Effector memory CD4-positive, alpha-beta T cell (primary cell): ENCODE measurements around the gene USP37.

Experiments
- DNase-seq, 3 donors: peaks; one replicate each; pipeline ENCODE4 v3.0.0-alpha.2; 2020
- H3K27ac ChIP-seq: 2 replicates; pipeline ENCODE4 v1.7.0; 2013; ENCODE audit warnings: mild to moderate bottlenecking, low read length, moderate library complexity; ENCODE audit not compliant: insufficient read depth, poor library complexity, severe bottlenecking
- H3K27me3 ChIP-seq: replicated peaks from 2 replicates; pipeline ENCODE4 v1.7.0; 2013; ENCODE audit warnings: mild to moderate bottlenecking, low read length; ENCODE audit not compliant: insufficient read depth, control insufficient read depth, poor library complexity, severe bottlenecking
- H3K36me3 ChIP-seq: 2 replicates; pipeline ENCODE4 v1.7.0; 2013; ENCODE audit warnings: mild to moderate bottlenecking, low read length, moderate library complexity; ENCODE audit not compliant: control insufficient read depth, insufficient read depth
- H3K4me1 ChIP-seq: 2 replicates; pipeline ENCODE4 v1.7.0; 2013; ENCODE audit warnings: low read length, mild to moderate bottlenecking; ENCODE audit not compliant: control insufficient read depth, insufficient read depth, poor library complexity, severe bottlenecking
- H3K4me3 ChIP-seq: 2 replicates; pipeline ENCODE4 v1.7.0; 2013; ENCODE audit warnings: low read length, low read depth, mild to moderate bottlenecking; ENCODE audit not compliant: insufficient read depth, poor library complexity, severe bottlenecking
- H3K9me3 ChIP-seq: 2 replicates; pipeline ENCODE4 v1.7.0; 2013; ENCODE audit warnings: mild to moderate bottlenecking, low read length, moderate library complexity; ENCODE audit not compliant: control insufficient read depth

Gene USP37

GRCh38 chr2:218479595-218479994 is 88.6 kb downstream of the USP37 start:
- DNase-seq: no peak
- H3K4me3 ChIP-seq: no peak overlapping the region
- H3K27me3 ChIP-seq: no peaks in the 10 kb centered on the region
- H3K36me3 ChIP-seq: peaks cover 34% of the 10 kb centered on the region
- no peaks in the 10 kb centered on the region for H3K9me3 ChIP-seq
- H3K4me1 ChIP-seq: no peaks in the 10 kb centered on the region
- H3K27ac ChIP-seq: no peak overlapping the region

GRCh38 chr2:218478544-218478943 is 89.6 kb downstream of the USP37 start:
- no peak overlapping the region for H3K4me3 ChIP-seq
- H3K27ac ChIP-seq: no peak overlapping the region
- H3K9me3 ChIP-seq: no peaks in the 10 kb centered on the region
- no peaks in the 10 kb centered on the region for H3K4me1 ChIP-seq
- H3K27me3 ChIP-seq: no peaks in the 10 kb centered on the region
- peaks cover 45% of the 10 kb centered on the region for H3K36me3 ChIP-seq
- no peak for DNase-seq

GRCh38 chr2:218477247-218477646 is 90.9 kb downstream of the USP37 start:
- H3K4me1 ChIP-seq: no peaks in the 10 kb centered on the region
- H3K9me3 ChIP-seq: no peaks in the 10 kb centered on the region
- H3K4me3 ChIP-seq: no peak overlapping the region
- DNase-seq: no peak
- H3K27me3 ChIP-seq: no peaks in the 10 kb centered on the region
- H3K36me3 ChIP-seq: peaks cover 51% of the 10 kb centered on the region
- no peak overlapping the region for H3K27ac ChIP-seq

GRCh38 chr2:218476676-218477075 is 91.5 kb downstream of the USP37 start:
- Histone ChIP-seq H3K4me1 (no peaks in the 10 kb centered on the region), H3K36me3 (peaks cover 45% of the 10 kb centered on the region), H3K27ac (no peak overlapping the region), H3K9me3 (no peaks in the 10 kb centered on the region), H3K27me3 (no peaks in the 10 kb centered on the region), H3K4me3 (no peak overlapping the region)
- no peak for DNase-seq

GRCh38 chr2:218474527-218474926 is 93.6 kb downstream of the USP37 start:
- H3K36me3 ChIP-seq: peaks cover 35% of the 10 kb centered on the region
- DNase-seq: no peak
- H3K9me3 ChIP-seq: no peaks in the 10 kb centered on the region
- H3K4me1 ChIP-seq: no peaks in the 10 kb centered on the region
- H3K27ac ChIP-seq: no peak overlapping the region
- no peak overlapping the region for H3K4me3 ChIP-seq
- H3K27me3 ChIP-seq: no peaks in the 10 kb centered on the region

GRCh38 chr2:218472988-218473387 is 95.2 kb downstream of the USP37 start:
- H3K27ac ChIP-seq: no peak overlapping the region
- no peak for DNase-seq
- H3K4me1 ChIP-seq: no peaks in the 10 kb centered on the region
- H3K27me3 ChIP-seq: no peaks in the 10 kb centered on the region
- peaks cover 23% of the 10 kb centered on the region for H3K36me3 ChIP-seq
- H3K9me3 ChIP-seq: no peaks in the 10 kb centered on the region
- no peak overlapping the region for H3K4me3 ChIP-seq

GRCh38 chr2:218471982-218472381 is 96.2 kb downstream of the USP37 start:
- H3K36me3 ChIP-seq: peaks cover 23% of the 10 kb centered on the region
- H3K9me3 ChIP-seq: no peaks in the 10 kb centered on the region
- H3K4me1 ChIP-seq: no peaks in the 10 kb centered on the region
- no peak for DNase-seq
- H3K27ac ChIP-seq: no peak overlapping the region
- H3K27me3 ChIP-seq: no peaks in the 10 kb centered on the region
- no peak overlapping the region for H3K4me3 ChIP-seq

GRCh38 chr2:218471036-218471435 is 97.1 kb downstream of the USP37 start:
- H3K27ac ChIP-seq: no peak overlapping the region
- H3K4me3 ChIP-seq: no peak overlapping the region

GRCh38 chr2:218470448-218470847 is 97.7 kb downstream of the USP37 start:
- Histone ChIP-seq H3K9me3 (no peaks in the 10 kb centered on the region), H3K4me1 (no peaks in the 10 kb centered on the region), H3K27ac (no peak overlapping the region), H3K4me3 (no peak overlapping the region), H3K36me3 (peaks cover 18% of the 10 kb centered on the region), H3K27me3 (no peaks in the 10 kb centered on the region)
- no peak for DNase-seq

More at GRCh38 chr2:218471036-218471435, 97.1 kb downstream of the USP37 start:
- Histone ChIP-seq H3K9me3 (no peaks in the 10 kb centered on the region), H3K36me3 (peaks cover 18% of the 10 kb centered on the region), H3K4me1 (no peaks in the 10 kb centered on the region), H3K27me3 (no peaks in the 10 kb centered on the region)
- no peak for DNase-seq

- Histone ChIP-seq H3K27ac (no peak overlapping the region), H3K9me3 (no peaks in the 10 kb centered on the region), H3K36me3 (peaks cover 12% of the 10 kb centered on the region), H3K4me1 (no peaks in the 10 kb centered on the region), H3K27me3 (no peaks in the 10 kb centered on the region), H3K4me3 (no peak overlapping the region)
- DNase-seq: no peak
Observed at GRCh38 chr2:218465987-218466633, 102.0 kb downstream of the USP37 start.
